WTC11 (cell line): ENCODE results near the gene C10orf71.

Source experiments
- CTCF ChIP-seq: fragments of 200-600 bp; IDR thresholded peaks from 2 replicates; pipeline ENCODE4 v1.8.0; 2022; ENCODE audit warnings: antibody characterized with exemption
- HMGXB4 ChIP-seq: sonication (generic); formaldehyde crosslinking; IDR thresholded peaks from 2 replicates; pipeline ENCODE4 v1.8.1; 2023; ENCODE audit warnings: mild to moderate bottlenecking, moderate library complexity, missing genetic modification reagents
- TEAD4 ChIP-seq: sonication (generic); formaldehyde crosslinking; IDR thresholded peaks from 2 replicates; pipeline ENCODE4 v1.8.0; 2022; ENCODE audit warnings: mild to moderate bottlenecking, missing genetic modification reagents

- TF ChIP-seq TEAD4 (no peak), CTCF (no peak), HMGXB4 (CRISPR knock-in tag) (no peak)
These were observed 66.9 kb downstream of the C10orf71 start for GRCh38 chr10:49365675-49366415.
